Measurements from ENCODE around the gene MT1H. TPM values are rescaled to one million over a fixed set of nuclear protein-coding genes. Genes with fewer than 3 reads are reported as not detected.
"Not testable (repeated sequence)": the region's sequence is repeated elsewhere in the genome, so short reads cannot be mapped to it uniquely, and the experiment has no call there.

The MT1H gene
- total RNA-seq, 1 experiment from 2014 or later = not detected

GRCh38 chr16:56662357-56663354 is 7.0 kb upstream of the MT1H start:
- no peaks in the 10 kb centered on the region for H3K36me3 Mint-ChIP-seq (ENCODE audit: insufficient read depth, unreplicated experiment)
- DNase-seq = no peak
- no peak overlapping the region for H3K27ac Mint-ChIP-seq (ENCODE audit: unreplicated experiment)
- H3K4me1 Mint-ChIP-seq (ENCODE audit: low read depth, unreplicated experiment) = no peaks in the 10 kb centered on the region
- intact Hi-C loops (cut with micrococcal nuclease; ENCODE audit: unreplicated experiment) = no loop called here
- H3K9me3 Mint-ChIP-seq (ENCODE audit: unreplicated experiment) = no peaks in the 10 kb centered on the region
- no peak overlapping the region for H3K4me3 ChIP-seq (ENCODE audit: low read depth, low read length)
- POLR2A ChIA-PET = no interaction called here
- no peak overlapping the region for H3K4me3 Mint-ChIP-seq (ENCODE audit: unreplicated experiment)
- no peaks in the 10 kb centered on the region for H3K36me3 ChIP-seq (ENCODE audit: control insufficient read depth, insufficient read depth, low read length)
- no peaks in the 10 kb centered on the region for H3K9me3 ChIP-seq
- no peak for TF ChIP-seq CTCF (IDR thresholded peaks at IDR 0.05; ENCODE audit: insufficient read depth in 1 of 2, low read depth in 1 of 2, low read length in 1 of 2, severe bottlenecking in 1 of 2, unreplicated experiment in 1 of 2)
- peaks cover 35% of the 10 kb centered on the region for H3K27me3 Mint-ChIP-seq (ENCODE audit: insufficient read depth, unreplicated experiment)
- peaks cover 8% of the 10 kb centered on the region for H3K4me1 ChIP-seq
- CTCF ChIA-PET = interaction anchor here (1.1 kb wide), 1 partner anchor 62 kb away, joined by 3 read pairs; no protein-coding TSS in a partner anchor
- no peaks in the 10 kb centered on the region; the same call in 1 of the 2 replicates for H3K27me3 ChIP-seq (replicated peaks; ENCODE audit: control insufficient read depth, insufficient read depth, low read length)
- BruUV-seq (replicated peaks) = no TSS peak

GRCh38 chr16:56664506-56664905 is 5.1 kb upstream of the MT1H start:
- Histone ChIP-seq H3K4me3 (ENCODE audit: low read depth, low read length) (no peak overlapping the region), H3K4me1 (peaks cover 1% of the 10 kb centered on the region), H3K27me3 (replicated peaks; ENCODE audit: control insufficient read depth, insufficient read depth, low read length) (peaks cover 1% of the 10 kb centered on the region; the same call in 1 of the 2 replicates), H3K9me3 (no peaks in the 10 kb centered on the region), H3K36me3 (ENCODE audit: control insufficient read depth, insufficient read depth, low read length) (no peaks in the 10 kb centered on the region)
- Mint-ChIP-seq H3K27ac (ENCODE audit: unreplicated experiment) (no peak overlapping the region), H3K4me1 (ENCODE audit: low read depth, unreplicated experiment) (no peaks in the 10 kb centered on the region), H3K27me3 (ENCODE audit: insufficient read depth, unreplicated experiment) (peaks cover 50% of the 10 kb centered on the region), H3K9me3 (ENCODE audit: unreplicated experiment) (no peaks in the 10 kb centered on the region), H3K4me3 (ENCODE audit: unreplicated experiment) (no peak overlapping the region), H3K36me3 (ENCODE audit: insufficient read depth, unreplicated experiment) (no peaks in the 10 kb centered on the region)
- CTCF ChIA-PET = no interaction called here
- POLR2A ChIA-PET = no interaction called here
- no peak for TF ChIP-seq CTCF (IDR thresholded peaks at IDR 0.05; ENCODE audit: insufficient read depth in 1 of 2, low read depth in 1 of 2, low read length in 1 of 2, severe bottlenecking in 1 of 2, unreplicated experiment in 1 of 2)
- no peak for DNase-seq
- BruUV-seq (replicated peaks) = no TSS peak
- intact Hi-C loops (cut with micrococcal nuclease; ENCODE audit: unreplicated experiment) = no loop called here

- POLR2A ChIA-PET; CTCF ChIA-PET; intact Hi-C loops (cut with micrococcal nuclease; ENCODE audit: unreplicated experiment); H3K9me3 Mint-ChIP-seq (ENCODE audit: unreplicated experiment); H3K36me3 Mint-ChIP-seq (ENCODE audit: insufficient read depth, unreplicated experiment); H3K36me3 ChIP-seq (ENCODE audit: control insufficient read depth, insufficient read depth, low read length); H3K4me3 Mint-ChIP-seq (ENCODE audit: unreplicated experiment); DNase-seq; H3K27me3 ChIP-seq (replicated peaks; ENCODE audit: control insufficient read depth, insufficient read depth, low read length); BruUV-seq (replicated peaks); H3K4me1 ChIP-seq; H3K4me3 ChIP-seq (ENCODE audit: low read depth, low read length); H3K27ac Mint-ChIP-seq (ENCODE audit: unreplicated experiment); H3K4me1 Mint-ChIP-seq (ENCODE audit: low read depth, unreplicated experiment); H3K9me3 ChIP-seq: not testable (repeated sequence)
- H3K27me3 Mint-ChIP-seq (ENCODE audit: insufficient read depth, unreplicated experiment) = peaks cover 50% of the 10 kb centered on the region
Measured at GRCh38 chr16:56665286-56666261, 4.0 kb upstream of the MT1H start.
